Epidermal melanocyte (primary cell): ENCODE measurements around the gene TMEM200B.
"Not testable (repeated sequence)": the region's sequence is repeated elsewhere in the genome, so short reads cannot be mapped to it uniquely, and the experiment has no call there.

Experiments used
- DNase-seq: peaks from one replicate; pipeline ENCODE4 v3.0.0; 2011; ENCODE audit warnings: low spot score; ENCODE audit not compliant: insufficient read length

The TMEM200B gene

DNA sequence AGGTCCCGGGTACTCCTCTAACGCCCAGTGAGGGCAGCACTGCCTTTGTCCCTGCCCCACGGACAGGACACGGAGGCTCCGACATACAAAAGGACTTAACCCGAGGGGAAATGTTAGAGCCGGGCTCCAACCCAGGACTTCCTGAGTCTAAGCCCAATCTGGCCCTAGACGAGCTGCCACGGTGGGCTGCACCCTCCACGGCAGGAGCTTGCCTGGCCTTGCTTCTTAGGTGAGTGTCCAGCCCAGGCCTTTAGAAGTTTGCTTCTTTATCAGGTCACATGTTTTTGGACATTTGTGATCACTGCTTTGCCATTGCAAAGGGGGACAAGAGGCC, 11.0 kb upstream of the TMEM200B start:
- no peak for DNase-seq

DNA sequence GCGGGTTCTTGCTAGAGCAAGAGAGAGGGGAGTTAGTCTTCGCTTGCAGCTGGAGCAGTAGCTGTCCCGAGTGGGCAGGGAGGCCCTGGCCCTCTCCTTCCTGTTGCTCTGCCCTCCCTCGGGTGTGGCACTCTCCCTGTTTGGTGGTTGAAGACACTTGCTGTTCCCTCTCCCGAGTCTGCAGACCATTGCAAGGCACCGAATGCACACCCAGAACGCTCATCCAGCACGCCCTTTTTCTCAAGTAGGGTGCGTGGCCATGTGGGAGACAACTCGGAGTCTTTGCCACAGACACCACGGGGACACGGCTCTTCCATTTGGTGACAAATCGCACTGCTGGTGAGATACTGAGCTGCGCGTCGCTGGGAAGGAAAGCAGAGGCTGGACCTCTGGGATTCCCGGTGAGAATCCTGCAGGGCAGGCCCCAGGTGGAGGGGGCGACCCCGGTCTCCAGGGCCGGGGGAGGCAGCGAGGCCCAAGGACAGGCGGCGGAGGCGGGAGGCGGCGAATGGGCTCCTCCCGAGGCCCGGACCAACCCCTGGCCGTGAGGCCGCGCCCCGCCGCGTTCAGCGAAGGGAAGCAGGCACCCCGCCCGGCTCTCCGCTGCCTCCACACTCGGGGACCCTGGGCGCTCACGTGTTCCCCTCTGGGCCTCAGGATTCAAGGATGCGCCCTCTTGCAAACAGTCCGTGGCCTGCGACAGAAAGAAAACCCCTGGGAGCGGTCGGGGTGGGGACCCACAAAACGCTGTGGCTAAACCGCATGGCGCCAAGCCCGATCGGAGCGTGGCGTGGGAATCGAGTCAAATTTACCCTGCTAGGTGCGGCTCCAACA, 10.4 kb upstream of the TMEM200B start:
- no peak for DNase-seq

DNA sequence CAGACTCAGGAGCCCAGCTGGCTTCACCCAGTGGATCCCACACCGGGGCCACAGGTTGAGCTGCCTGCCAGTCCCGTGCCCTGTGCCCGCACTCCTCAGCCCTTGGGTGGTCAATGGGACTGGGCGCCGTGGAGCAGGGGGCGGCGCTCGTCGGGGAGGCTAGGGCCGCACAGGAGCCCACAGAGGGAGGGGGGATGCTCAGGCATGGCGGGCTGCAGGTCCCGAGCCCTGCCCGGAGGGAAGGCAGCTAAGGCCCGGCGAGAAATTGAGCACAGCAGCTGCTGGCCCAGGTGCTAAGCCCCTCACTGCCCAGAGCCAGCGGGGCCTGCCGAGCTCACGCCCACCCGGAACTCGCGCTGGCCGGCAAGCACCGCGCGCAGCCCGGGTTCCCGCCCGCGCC, 7.4 kb upstream of the TMEM200B start:
- not testable (repeated sequence) for DNase-seq

DNA sequence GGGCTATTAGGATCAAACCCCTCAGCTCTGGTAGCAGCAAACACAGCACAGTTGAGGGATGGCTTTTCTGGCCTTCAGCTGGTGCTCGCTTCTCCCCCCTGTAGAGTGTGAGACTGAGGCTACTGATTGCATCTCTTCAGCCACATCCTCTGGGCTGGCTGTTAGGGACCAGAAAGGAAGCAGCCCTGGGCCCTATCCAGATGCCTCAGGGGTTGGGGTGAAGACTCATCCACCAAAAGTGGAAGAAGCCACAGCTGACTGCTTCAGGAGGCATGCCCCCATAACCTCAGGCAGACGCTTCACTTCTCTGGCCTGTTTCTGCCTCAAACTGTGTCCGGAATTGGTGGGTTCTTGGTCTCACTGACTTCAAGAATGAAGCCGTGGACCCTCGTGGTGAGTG, 6.2 kb upstream of the TMEM200B start:
- no peak for DNase-seq

DNA sequence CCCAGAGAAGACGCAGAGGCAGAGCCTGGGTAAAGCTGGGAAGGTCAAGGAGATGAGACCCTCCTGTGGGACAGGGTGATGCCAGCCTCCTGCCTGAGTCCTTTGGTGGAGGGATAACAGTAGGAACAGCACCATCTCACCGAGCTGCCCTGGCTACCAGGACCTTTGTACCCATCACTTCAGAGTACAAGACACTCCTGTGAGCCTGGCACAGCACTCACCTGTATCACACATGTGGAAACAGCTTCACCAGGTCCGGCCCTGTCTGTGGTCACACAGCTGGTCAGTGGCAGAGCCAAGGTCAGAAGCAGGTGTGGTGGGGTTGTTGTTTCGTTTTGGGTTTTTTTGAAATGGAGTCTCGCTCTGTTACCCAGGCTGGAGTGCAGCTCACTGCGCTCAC, 5.0 kb upstream of the TMEM200B start:
- DNase-seq, result no peak

DNA sequence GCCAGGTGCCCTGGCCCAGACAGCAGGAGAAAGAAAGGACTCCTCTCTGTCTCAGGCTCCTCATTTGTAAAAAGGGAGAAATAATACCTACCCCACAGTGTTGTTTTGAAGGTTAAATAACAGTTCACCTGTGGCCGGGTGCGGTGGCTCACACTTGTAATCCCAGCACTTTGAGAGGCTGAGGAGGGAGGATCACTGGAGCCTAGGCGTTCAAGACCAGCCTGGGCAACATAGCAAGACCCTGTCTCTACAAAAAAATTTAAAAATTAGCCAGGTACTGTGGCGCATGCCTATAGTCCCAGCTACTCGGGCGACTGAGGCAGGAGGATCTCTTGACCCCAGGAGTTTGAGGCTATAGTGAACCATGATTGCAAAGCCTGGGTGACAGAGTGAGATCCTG, 2.5 kb upstream of the TMEM200B start:
- DNase-seq, result no peak

DNA sequence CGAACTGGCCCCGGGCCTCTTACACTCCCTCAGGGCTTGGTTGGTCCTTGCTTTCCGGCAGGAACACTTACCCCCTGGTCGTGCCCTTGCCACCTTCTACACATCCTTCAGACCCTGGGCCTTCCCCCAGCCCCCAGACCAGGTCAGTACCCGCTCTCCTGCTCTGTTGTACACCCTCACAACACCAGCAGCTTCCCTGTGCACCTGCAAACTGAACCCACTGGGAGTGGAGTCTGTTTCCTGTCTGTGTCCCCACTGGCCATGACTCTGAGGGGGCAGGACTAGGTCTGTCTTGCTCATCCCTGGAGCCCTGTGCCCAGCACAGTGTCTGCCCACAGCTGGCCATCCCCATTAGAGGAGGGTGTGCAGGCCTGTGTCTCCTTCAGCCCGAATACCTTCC, 2.1 kb upstream of the TMEM200B start:
- DNase-seq, result no peak

DNA sequence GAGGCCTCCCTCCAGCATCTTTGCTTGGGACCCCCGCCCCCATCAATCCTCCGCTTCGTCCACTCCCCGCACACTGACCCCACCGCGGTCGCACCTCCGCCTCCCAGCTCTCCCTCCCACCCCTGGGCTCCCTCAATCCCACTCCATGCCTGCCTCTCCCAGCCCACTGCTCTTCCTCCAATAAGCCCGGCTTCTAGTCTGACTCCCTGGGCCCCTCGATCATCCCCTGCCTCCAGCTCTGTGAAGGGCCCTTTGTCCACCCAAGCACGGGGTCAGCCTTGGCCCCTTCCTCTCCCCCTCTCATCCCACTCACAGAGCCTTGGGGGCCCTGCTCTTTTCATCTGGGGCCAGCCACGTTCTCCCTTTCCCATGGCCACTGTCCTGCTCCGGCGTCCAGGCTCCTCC, 1.5 kb upstream of the TMEM200B start:
- DNase-seq, result no peak

DNA sequence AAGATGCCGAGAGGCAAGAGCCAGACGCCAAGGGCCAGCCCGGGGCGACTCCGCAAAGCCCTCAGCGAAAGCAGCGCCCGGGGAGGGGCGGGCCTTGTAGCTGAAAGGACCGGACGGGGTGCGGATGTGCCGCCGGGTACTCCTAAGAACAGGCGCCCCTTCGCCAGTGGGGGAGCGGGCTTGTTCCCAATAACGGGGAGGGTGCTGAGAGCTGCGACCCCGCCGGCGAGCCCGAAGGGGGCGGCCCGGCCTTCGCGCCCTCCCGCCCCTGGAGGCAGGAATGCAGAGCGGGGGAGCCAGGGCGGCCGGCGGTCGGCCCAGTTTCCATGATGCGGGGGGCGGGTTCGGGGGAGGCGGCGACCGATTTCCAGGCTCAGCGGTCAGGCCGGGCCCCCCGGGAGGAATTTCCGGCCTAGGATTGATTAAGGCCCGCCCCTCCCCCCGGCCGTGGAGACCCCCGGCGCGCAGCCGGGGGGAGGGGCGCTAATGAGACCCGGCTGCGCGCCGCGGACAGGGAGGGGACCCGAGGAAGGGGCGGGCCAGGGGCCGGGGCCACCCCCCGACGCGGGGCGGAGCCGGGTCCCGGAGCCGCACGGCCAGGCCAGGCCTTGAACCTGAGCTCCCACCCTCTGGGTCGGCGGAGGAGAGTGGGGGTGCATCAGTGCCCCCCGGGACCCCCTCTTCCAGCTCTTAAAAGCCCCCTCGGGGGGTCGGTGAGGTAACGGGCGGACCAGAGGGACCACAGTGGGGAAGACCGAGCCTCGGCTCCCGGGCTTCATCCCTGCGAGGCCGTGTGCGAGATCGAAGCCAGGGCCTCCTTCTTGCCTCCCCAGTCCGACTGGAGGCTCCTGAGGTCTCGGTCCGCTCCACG, 898 bp upstream of the TMEM200B start:
- DNase-seq, result peak; percentile 95

DNA sequence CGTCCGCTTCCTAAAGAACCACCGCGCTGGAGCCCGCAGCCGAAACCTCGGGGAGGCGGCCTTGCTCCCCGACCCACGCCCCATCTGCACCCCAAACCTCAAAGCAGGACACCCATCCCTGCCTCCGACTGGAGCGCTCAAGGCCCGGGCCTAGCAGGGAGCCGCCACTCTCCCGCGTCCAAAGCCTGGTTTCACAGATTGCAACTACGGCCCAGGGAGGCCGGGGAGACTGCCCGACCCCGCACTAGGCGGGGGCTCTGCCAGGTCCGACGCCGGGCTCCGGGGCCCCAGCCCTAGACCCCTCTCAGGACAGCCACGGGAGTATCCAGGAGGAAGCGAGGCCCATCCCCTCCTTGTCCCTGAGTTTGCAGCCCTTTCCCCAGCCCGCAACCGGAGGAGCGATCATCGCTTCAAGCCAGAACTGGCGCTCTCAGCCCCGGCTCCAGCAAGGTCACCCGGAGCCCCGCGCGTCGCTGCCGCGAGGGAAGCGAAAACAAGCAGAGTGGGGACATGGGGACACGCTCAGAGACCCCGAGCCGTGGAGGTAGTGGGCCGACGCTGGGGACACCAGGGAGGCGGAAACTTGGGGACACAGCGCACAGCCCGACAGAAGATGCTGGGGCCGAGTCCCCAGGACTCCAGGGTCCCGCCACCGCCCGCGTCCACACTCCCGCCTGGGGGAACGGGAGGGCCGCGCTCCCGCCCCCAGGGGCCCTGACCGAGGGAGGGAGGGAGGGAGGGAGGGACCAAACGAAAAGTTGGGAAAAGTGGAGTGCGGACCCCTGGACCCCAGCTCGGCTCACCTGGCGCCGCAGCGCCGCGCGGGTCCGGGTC, 433 bp downstream of the TMEM200B start:
- no peak for DNase-seq

DNA sequence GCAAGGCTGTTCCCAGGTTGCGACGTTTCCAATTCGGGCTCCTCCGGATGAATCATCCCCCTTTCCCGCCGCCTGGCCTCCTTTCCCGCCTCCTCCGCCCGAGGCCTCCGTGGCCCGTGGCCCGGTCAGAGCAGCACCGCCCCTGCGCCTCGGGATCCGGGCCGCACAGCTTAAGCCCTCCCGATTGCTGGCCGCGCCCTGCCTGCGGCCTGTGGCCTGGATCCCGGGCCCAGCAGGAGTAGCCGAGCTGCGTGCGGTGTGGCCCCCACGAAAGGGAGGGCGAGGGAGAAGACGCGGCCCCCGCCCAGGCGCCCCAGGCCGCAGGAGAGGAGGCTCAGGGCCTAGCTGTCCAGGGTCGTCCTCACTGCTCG, 1.0 kb downstream of the TMEM200B start:
- peak; percentile 70 for DNase-seq

DNA sequence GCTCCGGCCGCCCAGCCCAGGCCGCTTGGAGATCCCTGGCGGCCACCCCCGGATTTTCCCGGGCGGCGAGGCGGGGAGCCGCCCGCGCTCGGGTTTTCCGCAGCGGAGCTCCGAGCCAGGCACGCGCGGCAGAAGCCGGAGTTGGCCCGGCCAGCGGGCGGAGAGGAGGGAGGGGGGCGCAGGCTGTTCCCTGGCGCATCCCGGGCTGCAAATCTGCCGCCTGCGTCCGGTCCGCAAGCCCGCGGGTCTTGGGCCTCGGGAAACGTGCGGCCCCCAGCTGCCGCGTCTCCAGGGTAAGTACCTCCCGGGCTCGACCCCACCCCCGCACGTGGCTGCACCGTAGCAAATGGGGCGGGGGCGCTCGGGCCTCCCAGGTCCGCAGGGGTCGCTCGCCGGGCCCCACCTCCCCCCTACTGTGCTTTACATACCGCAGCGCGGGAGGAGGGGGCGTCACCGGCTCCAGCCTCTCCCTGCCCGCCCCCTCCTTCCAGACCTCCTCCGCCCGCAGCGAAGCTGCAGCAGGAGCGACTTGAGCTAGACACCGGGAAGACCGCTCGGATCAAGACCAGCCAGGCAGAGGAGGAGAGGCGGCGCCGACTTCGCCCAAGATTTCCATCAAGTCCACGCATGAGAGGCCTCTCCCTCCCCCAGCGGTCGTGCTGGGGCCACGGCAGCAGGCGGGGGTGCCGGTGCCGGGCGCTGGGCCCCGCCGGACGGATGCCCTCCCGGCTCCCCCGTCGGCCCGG, 1.6 kb downstream of the TMEM200B start:
- DNase-seq, result no peak

DNA sequence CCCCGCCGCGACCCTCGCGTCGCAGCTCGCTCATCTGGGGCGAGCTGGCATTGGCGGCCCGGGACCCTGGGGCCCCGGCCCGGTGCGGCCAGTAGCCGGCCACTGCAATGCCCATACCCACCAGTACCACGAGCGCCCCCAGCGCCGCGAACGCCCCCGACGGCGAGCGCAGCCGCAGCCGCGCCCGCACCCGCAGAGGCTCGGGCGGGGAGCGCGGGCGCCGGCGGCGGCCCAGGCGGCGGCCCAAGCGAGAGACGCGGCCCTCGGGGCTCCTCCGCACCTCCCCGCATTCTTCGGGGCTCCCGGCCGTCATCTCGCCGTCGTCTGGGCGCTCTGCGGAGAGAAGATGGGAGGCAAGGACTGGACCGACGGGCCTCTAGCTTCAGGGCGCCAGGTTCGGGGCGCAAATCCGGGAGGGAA, 2.2 kb downstream of the TMEM200B start:
- no peak for DNase-seq

DNA sequence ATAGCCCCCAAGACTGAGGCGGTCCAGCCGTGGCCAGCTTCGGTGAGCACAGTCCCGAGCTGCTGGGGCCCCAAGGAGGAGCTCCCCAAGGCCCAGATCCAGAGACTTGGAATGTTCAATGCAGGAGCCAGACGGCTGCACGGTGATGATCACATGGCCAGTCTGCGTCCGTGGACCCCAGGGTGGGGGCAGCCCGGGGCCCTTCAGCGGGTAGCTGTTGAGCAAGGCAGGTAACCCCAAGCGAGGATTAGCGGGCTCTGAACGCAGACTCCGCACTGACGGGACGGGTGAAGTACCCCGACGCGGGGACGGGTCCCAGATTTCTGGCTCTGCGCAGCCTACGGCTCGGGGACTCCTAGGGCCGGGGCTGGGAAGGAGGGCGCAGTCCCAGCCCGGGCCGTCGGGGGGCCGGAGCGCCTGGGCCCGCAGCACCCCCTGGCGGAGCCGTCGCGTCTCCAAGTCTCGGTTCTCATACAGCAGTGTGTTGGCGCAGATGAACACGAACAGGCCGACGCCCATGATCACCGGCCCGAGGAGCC, 2.7 kb downstream of the TMEM200B start:
- no peak for DNase-seq

DNA sequence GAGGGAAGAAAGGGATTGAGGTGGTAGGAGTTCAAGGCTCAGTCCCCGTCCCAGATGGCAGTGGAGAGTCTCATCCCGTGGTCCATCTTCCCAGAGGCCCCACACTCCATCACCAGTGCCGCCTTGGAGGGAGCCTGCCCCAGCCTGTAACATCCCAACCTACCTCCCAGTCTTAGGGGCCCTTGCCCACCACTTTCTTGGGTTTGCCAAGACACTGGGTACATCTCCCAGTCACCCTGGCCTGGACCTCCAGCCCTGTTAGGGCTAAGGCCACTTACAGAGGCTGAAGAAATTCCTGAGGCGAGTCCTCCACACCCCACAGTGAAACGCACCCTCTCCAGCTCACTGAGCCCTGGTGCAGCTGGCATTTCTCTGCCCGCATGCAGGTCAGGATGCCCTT, 3.3 kb downstream of the TMEM200B start:
- DNase-seq, result no peak

DNA sequence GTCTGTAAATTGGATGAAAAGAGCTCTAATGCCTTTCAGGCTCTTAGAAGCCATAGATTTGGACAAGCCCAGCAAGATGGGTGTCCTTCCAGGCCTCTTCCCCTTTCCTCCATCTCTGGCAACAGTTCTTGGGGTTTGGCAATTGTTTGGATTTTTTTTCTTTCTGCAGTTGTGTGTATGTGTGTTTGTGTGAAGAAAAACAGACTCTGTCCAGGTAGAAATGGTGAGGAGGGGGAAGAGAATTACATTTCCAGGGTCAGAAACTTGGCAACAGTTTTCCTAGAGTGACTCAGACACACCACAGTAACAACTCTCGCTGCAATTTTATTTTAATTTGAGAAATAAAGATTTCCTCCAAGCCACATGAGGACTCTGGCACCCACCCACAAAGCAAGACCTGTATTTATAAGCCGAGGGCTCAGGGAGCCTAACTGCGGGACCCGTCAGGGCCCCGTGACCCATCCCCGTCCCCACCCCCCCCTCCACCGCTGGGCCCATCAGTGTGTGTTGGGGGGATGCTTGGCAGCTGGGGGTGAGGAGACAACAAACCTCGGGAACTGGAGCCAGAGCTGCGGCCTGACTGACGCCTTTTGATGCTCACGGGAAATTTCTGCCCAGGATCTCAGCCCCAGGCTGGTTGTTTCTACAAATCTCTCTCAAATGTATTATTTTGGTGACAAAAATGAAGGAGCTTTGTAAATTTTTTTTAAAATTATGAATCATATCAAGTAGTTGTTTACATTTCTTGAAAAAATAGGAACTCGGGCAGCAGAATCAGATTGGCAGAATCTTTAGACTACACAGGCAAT, 4.4 kb downstream of the TMEM200B start:
- DNase-seq, result no peak

DNA sequence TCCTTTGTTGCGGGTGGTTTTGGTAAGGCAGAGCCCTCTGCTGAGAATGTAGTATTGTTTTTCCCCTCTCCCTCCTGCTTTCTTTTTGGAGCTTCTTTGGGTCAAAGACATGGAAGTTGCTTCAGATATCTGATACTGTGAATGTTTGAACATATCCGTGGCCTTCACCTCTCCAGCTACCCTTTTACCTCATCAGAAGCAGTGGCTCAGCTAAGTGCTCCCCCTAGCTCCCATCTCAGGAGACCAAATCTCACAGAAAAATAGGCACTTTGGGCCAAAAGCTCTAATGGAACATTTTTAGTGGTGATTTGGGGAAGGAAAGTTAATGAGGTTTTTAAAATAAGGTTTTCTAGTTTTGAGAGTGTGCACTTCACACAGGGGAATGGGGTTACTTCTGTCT, 6.3 kb downstream of the TMEM200B start:
- no peak for DNase-seq

DNA sequence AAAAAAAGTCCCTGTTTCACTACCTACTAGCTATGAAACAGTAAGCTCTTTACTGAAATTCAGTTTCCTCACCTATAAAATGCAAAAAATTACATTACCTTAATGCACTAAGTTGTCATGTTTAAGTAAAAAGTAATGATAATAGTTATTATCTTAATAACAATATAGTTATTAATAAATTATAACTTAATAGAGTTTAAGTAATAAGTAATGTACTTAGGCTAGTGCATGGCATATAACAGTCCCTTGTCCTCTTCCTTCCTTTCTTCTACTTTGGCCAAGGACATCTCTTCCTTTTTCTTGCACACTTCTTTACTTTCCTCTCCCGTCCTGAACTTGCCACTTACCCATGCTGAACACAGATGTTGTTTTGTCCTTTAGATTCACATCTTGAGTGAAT, 9.0 kb downstream of the TMEM200B start:
- no peak for DNase-seq

DNA sequence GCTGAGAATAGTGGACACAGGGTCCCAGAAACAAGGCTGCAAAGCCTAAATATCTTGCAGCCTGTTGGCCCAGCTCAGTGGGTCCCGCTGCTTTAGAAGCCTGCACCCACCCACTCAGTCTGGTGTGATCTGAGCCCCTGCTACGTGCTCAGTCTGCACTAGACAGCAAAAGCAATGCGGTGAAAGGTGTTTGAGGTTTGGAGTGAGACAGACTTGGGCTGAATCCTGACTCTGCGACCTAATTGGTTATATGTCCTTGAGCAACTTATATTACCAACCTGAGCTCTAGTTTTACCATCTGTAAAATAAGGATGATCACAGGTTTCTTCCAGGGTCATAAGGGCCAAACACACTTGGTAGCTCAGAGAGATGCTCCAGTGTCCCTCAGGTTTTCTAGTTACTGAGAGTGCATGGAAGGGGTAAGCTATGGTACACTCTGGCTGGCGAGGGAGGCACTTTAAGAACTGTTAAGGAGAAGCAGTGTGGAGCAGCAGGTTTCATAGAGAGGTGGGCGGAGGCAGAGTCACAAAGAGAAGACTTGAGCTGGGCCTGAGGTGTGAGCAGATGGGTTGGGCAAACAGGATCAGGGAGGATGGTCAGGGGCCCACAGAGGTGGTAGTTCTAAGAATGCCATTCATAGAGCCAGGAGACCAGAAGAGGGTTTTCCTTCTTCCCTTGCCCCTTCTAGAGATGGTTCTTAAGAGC, 10.1 kb downstream of the TMEM200B start:
- no peak for DNase-seq
